ENCODE data around the gene CRYAA.

Gene CRYAA

GRCh38 chr21:43203591-43203990 is 34.8 kb downstream of the CRYAA start:
- DNase-seq: no peak

GRCh38 chr21:43204638-43205037 is 35.8 kb downstream of the CRYAA start:
- no peak for DNase-seq

GRCh38 chr21:43206231-43207042 is 37.6 kb downstream of the CRYAA start:
- DNase-seq: no peak

- no peak for DNase-seq
These were observed 38.2 kb downstream of the CRYAA start for GRCh38 chr21:43207043-43207315.

- no peak for DNase-seq
These were observed 39.1 kb downstream of the CRYAA start for GRCh38 chr21:43207868-43208267.

- no peak for DNase-seq
These were observed 39.9 kb downstream of the CRYAA start for GRCh38 chr21:43208561-43209332.

- DNase-seq: peak; percentile 74
These were observed 41.0 kb downstream of the CRYAA start for GRCh38 chr21:43209575-43210453.

- no peak for DNase-seq
These were observed 41.8 kb downstream of the CRYAA start for GRCh38 chr21:43210454-43211071.

GRCh38 chr21:43211072-43211759 is 42.4 kb downstream of the CRYAA start:
- no peak for DNase-seq

GRCh38 chr21:43211760-43212115 is 42.9 kb downstream of the CRYAA start:
- no peak for DNase-seq
